ENCODE measurements around the gene FILIP1L.

The FILIP1L gene

GRCh38 chr3:99795573-99795972 is 318.7 kb downstream of the FILIP1L start:
- no peak for DNase-seq (ENCODE audit: low read depth in 2 of 2)

GRCh38 chr3:99794485-99794884 is 319.8 kb downstream of the FILIP1L start:
- DNase-seq (ENCODE audit: low read depth in 2 of 2) = no peak

- no peak for DNase-seq (ENCODE audit: low read depth in 2 of 2)
These were observed 325.1 kb downstream of the FILIP1L start for GRCh38 chr3:99789011-99789721.

Measured in stimulated activated CD8-positive, alpha-beta memory T cell treated with anti-CD3 and anti-CD28 coated beads, Interleukin-2, amount 100 ng/mL, for 1 hour (primary cell).